NCI-H2081 (cell line): ENCODE data around the gene NLRC5.

ENCODE experiments used
- DNase-seq, 2 experiments: peaks; one replicate each; lab custom pipeline; 2025; lab: John Stamatoyannopoulos, UW

NLRC5 gene

GRCh38 chr16:57027067-57027466 lies 37.7 kb downstream of the NLRC5 start:
- DNase-seq: no peak

- DNase-seq: peak in 1 of 2 experiments; percentile 2
Measured at GRCh38 chr16:57028086-57028485, 38.7 kb downstream of the NLRC5 start.

- DNase-seq: no peak
Measured at GRCh38 chr16:57029161-57030160, 40.1 kb downstream of the NLRC5 start.

DNA sequence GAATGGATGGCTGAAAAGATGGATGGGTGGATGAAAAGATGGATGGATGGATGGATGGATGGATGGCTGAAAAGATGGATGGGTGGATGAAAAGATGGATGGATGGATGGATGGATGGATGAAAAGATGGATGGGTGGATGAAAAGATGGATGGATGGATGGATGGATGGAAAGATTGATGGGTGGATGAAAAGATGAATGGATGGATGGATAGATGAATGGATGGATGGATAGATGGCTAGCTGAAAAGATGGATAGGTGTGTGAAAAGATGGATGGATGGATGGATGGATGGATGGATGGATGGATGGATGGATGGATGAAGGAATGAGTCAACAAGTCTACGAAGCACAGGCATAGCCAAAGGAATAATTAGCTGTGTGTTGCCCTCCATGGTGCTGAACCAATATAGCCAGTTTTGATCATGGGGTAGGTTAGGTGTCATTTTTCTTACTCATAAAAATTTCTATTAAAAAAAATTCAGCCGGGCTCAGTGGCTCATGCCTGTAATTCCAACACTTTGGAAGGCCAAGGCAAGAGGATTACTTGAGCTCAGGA lies 41.1 kb downstream of the NLRC5 start:
- no peak for DNase-seq

DNA sequence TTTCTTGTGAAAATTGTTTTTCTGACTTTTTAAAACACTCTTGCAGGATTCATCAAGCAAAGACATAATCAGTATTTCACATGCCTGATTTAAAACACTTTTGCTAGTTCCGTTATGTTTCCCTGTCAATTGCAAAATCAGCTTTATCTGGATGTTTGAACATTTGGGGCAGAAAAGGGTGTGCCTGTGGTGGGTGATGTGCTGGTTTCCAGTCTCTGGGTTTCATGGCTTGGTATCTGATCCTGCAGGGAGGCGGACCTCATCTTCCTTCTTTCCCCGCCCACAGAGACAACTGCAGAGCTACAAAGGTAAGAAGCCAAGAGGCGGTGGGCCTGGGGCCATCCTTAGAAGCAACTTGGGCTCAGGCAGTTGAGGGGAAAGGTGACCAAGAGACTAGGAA lies 41.8 kb downstream of the NLRC5 start:
- no peak for DNase-seq

- no peak for DNase-seq
Measured at GRCh38 chr16:57032346-57032745, 43.0 kb downstream of the NLRC5 start.

- no peak for DNase-seq
Measured at GRCh38 chr16:57032931-57033330, 43.6 kb downstream of the NLRC5 start.

- DNase-seq: no peak
Measured at GRCh38 chr16:57036315-57036714, 47.0 kb downstream of the NLRC5 start.

- DNase-seq: no peak
Measured at GRCh38 chr16:57036945-57037344, 47.6 kb downstream of the NLRC5 start.

DNA sequence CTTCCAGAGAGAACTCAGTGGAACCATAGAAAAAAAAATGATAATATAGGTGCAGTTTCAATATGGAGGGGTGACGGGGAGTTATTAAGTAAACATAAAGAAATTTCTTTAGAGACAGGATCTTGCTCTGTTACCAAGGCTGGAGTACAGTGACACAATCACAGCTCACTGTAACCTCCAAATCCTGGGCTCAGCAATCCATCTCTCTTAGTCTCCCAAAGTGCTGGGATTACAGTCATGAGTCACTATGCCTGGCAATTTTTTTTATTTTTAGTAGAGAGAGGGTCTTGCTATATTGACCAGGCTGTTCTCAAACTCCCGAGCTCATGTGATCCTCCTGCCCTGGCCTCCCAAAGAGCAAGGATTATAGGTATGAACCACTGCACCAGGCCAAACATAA lies 48.8 kb downstream of the NLRC5 start:
- DNase-seq: no peak

- DNase-seq: no peak
Measured at GRCh38 chr16:57039148-57039812, 49.9 kb downstream of the NLRC5 start.

GRCh38 chr16:57041182-57042156 lies 52.1 kb downstream of the NLRC5 start:
- no peak for DNase-seq

GRCh38 chr16:57042157-57043111 lies 53.1 kb downstream of the NLRC5 start:
- no peak for DNase-seq

GRCh38 chr16:57043248-57043647 lies 53.9 kb downstream of the NLRC5 start:
- no peak for DNase-seq

GRCh38 chr16:57044931-57045693 lies 55.8 kb downstream of the NLRC5 start:
- no peak for DNase-seq

DNA sequence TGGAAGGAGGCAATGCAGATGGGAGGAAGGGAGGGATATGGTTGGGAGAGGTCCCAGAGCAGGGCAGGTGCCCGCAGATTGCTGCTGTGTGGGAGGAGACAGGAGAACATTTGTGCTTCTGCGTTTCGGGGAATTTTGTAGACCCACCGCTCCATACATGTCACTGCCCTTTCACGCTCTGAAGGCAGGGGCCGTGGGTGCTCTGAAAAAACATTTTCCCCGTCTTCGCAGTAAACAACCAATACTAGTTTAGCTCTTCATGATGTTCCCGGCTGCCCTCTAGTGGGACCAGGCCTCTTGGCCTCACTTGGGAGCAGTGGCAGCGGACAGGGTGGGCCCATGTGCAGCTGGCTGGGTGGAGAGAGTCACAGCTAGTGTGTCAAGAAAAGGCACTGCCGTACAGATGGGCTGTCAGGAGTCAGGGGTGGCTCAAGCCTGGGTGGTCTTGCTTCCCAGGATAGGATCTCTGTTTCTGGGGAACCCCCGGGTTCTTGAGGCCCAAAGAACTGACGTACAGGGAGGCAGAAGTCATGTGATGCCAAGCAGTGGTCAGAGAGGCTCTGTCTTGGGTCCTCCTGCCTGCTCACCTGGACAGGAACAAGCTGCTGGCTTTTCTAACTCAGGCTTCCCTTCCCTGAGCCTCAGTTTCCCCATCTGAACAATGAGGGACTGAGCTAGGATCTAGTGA lies 56.5 kb downstream of the NLRC5 start:
- no peak for DNase-seq

GRCh38 chr16:57048095-57048494 lies 58.7 kb downstream of the NLRC5 start:
- no peak for DNase-seq

DNA sequence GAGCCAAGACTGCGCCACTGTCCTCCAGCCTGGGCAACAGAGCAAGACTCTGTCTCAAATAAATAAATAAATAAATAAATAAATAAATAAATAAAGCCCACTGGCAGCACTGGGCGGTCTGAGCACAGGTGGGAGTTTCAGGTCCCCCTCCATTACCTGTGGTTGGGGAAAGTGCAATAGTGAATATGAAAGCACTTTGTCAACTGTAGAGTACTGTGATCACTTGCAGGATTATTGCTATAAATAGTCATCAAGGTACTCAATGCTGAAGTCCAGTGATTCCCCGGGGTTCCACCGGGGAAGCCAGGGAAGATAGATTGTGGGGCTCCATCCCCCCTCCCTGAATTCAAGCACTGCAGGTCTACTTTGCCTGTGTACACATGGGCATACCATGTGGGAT lies 60.3 kb downstream of the NLRC5 start:
- DNase-seq: no peak

DNA sequence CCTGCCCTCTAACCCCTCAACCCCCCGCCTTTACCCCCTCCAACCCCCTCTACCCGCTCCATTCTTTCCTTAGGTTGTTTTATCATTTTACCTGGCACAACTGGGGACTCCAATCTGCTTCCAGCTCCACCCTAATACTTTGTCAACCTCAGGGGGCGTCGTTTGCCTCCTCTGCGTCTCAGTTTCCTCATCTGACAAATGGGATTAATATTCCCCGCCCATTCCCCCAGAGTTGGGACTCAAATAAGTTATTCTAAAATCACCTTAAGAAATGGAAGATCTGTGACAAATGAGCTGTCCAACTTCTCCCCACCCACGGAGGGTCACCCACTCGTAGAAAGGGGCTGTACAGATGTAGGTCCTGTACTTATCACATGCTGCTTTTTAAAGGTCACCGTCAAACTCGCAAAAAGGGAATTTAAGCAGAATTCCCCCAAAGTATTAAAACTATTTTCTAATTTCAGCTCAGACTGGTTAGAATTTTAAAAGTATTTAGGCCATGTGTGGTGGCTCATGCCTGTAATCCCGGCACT lies 62.4 kb downstream of the NLRC5 start:
- DNase-seq: no peak
